ENCODE measurements around the gene AGPS.
A peak's percentile ranks its signal among the peaks of the same experiment; 100 is the strongest.
"Not testable (repeated sequence)": the region's sequence is repeated elsewhere in the genome, so short reads cannot be mapped to it uniquely, and the experiment has no call there.

AGPS gene

GRCh38 chr2:177385151-177385550 lies 7.4 kb upstream of the AGPS start:
- no peak for DNase-seq (ENCODE audit: low spot score)

- DNase-seq (ENCODE audit: low spot score), result no peak
Measured at GRCh38 chr2:177391822-177392372, 676 bp upstream of the AGPS start.

DNA sequence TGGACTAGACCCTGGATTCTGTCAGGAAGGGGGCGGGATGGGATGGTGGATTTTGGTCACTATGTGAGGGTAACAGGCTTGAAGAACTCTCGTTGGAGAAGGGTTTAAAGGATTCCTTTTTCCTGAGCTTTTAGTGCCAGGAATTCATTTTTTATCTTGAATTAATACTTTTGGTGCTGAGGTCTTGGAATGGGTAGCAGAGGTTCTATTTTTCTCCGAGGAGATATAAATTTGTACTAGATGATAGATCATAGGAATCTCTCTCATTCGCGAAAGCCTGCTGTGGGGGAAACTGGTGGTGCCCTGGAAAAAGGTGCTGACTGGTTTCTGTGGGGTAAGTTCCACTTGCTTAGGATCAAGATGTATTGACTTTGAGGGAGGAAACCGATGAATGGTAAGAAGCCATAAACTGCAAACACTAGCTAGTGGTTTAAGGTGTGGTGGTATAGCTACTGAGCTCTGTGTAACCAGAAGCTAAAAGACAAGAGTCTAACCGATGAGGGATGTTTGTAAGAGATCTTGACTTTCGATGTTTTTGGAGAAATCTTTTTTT lies 706 bp downstream of the AGPS start:
- DNase-seq (ENCODE audit: low spot score), result peak; percentile 8

DNA sequence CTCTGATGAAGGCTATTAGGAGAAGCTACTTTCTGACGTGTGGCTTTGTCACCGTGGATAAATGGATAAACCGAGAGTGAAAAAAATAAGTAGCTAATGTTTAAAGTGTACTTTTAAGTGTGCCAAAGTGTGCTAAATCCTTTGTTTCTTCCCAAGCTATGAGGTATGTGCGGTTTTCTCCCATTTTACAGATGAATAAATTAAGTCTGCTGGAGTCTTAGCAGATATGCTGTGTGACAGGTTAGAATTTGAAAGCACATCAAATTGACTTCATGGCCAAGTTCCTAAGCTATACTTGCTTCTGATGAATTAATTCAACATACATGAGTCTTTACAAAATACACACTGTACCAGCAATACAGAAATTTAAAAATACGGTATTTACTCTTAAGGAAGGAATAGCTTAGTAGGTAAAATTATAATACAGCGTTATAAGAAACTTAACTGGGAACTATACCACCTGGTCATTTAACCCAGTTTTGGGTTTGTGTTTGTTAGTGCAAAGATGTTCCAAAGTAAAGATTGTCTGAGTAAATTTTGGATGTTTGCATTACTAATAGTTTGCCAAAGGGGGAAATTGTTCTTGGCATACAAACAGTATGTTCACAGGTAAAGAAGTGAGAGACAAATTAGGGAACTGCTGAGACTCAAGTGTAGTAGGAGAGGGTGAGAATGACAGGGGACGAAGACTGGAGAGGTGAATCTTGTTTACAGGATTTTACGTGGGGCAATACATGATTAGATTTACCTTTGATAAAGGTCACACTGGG lies 1.4 kb downstream of the AGPS start:
- no peak for DNase-seq (ENCODE audit: low spot score)

- DNase-seq (ENCODE audit: low spot score), result no peak
Measured at GRCh38 chr2:177394594-177394973, 2.0 kb downstream of the AGPS start.

DNA sequence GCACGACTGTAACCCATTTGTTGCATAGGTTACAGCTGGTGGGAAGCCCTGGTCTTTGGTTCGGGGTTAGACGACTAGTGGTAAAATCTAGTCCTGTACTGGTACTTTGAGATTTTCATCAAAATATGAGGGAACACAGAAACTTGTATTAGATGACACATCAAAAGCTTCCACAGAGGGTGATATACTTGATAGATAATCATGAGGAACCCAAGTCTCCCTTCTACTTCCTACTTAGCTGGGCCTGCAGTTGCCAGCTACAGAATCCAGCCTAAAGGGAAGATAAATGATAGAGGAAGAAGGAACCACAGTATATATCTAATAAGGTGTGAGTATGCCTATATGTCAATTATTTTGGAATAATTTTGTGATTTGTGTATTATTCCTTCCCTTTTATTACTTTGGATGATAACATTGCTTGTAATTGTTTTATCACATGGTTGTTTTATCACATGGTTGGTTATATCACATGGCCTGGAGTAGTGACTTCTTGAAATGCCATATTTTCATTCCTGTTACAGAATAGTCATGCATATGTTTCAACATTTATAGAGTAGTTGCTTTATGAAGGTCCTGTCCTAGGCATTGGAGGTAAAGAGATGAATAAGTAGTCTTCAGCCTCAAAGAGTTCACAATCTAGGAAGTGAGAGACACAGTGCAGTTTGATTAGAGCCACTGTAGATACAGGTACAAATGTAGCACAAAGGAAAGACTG lies 2.9 kb downstream of the AGPS start:
- no peak for DNase-seq (ENCODE audit: low spot score)

DNA sequence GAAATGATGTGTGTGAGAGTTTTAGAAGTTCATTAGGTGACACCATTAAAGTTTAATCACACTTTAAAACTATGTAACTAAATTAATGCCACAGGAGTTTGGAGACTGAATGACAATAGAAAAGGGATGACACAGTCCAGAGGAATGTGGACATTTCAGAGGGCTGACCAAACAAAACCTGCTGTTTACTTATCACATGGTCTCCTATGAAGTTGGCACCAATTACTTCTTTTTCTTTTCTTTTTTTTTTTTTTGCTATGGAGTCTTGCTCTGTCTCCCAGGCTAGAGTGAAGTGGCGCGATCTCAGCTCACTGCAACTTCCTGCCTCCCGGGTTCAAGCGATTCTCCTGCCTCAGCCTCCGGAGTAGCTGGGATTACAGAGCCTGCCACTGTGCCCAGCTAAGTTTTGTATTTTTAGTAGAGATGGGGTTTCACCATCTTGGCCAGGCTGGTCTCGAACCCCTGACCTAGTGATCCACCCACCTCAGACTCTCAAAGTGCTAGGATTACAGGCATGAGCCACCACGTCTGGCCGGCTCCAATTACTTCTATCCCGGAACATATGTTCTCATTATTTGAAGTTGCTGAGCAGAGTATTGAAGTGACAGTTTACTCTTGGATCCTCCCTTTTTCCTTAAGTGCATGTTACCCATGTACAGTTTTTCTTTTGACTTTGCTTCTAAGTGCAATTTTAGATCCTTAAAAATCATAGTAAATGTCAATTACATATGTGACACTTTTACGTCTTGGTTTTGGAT lies 4.3 kb downstream of the AGPS start:
- DNase-seq (ENCODE audit: low spot score), result no peak

GRCh38 chr2:177397481-177398289 lies 5.1 kb downstream of the AGPS start:
- no peak for DNase-seq (ENCODE audit: low spot score)

- no peak for DNase-seq (ENCODE audit: low spot score)
Measured at GRCh38 chr2:177398290-177398683, 5.7 kb downstream of the AGPS start.

DNA sequence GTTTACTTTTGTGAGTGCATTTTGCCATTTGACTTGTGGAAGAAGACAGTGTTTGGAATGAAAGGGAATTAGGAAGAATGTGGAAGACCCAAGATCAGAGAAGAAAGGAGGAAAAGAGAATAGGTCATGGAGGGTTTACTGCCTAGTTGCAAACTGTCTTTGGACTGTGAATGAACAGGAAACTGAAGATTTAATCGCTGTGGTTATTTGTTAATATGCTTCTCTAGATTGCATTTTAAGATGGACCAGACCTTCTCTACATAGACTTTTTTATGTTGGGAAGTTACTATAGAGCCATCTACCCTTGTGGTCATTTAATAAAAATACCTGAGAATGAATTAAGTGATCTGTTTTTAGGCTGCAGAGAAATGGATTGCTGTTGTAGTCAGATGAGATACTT lies 6.2 kb downstream of the AGPS start:
- DNase-seq (ENCODE audit: low spot score), result no peak

DNA sequence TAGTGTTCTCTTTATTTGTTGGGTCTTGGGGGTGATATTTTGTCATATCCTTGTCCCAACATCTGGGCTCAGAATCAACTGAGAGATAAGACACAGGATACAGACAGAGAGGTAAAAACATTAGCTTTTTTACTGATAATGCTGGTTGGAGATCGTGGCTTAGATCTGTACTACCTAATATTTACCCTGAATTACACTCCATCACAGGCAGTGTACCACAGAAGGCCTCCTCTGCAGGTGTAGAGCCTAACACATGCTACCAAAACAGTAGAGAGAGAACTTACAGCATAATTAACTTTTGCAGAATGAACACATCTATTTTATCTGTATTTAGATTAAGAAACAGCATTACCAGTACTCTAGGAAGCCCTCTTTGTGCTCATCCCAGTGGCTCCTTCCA lies 6.8 kb downstream of the AGPS start:
- no peak for DNase-seq (ENCODE audit: low spot score)

- no peak for DNase-seq (ENCODE audit: low spot score)
Measured at GRCh38 chr2:177400337-177400923, 7.9 kb downstream of the AGPS start.

DNA sequence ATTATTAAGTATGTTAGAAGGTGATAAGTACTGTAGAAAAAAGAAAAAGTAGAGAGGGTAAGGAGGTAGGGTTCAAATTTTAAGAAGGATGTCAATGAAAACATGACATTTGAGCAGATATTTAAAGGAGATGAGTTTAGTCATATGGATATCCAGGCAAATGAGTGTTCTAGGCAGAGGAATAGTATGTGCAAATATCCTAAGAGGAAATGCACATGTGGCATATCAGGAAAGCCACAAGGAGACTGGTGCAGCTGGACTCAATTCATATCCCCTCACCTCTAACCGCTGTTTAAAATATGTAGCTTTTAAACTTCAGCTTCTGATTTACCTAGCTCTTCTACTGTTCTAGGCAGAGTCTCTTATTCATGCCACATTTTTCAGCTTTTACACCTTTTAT lies 9.5 kb downstream of the AGPS start:
- no peak for DNase-seq (ENCODE audit: low spot score)

DNA sequence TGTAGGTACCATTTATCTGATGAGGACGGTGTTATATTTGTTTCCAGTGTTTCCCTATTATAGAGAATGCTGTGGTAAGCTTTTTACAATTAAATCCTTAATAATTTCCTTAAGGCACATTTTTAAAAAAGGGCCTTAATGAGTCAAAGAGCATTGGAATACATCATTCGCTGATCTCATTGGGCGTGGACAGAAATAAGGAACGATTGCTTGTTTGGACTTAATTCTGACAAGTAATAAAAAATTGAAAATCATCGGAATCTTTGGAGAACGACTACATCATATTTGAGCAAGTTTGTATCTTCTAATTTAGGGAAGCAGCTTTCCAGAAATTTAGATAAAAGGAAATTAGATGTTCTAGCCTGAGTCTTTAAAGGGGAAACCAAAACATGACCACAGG lies 11.3 kb downstream of the AGPS start:
- no peak for DNase-seq (ENCODE audit: low spot score)

GRCh38 chr2:177404243-177404642 lies 11.7 kb downstream of the AGPS start:
- no peak for DNase-seq (ENCODE audit: low spot score)

DNA sequence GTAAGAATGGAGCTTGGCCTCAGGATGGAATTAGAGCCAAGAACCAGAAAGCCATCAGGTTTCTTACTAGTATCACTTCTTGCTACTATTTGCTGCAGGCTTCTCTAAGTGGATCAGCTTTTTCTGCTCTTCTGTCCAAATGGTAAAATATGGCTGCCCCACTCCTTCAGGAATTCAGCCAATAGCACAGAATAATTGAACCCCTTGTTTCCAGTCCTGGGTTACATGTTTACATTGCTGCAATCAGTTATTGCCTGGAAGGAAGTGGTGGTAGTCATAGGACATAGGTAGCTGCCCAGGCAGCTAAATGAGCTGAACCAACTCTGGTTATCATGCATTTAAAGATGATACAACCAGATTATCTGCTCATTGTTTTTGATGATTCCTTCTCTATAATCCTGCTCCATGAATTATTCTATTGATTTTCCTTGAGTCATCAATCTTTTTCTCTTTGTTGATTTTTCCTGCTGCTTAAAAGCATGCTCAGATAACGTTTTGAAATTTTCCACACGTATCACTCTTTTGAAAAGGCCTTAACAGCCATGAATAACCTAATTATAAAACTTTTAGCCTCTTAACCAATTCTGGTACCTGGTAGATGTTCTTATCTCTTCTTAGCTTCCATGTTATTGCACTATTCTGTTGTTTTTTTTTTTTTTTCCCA lies 12.6 kb downstream of the AGPS start:
- no peak for DNase-seq (ENCODE audit: low spot score)

DNA sequence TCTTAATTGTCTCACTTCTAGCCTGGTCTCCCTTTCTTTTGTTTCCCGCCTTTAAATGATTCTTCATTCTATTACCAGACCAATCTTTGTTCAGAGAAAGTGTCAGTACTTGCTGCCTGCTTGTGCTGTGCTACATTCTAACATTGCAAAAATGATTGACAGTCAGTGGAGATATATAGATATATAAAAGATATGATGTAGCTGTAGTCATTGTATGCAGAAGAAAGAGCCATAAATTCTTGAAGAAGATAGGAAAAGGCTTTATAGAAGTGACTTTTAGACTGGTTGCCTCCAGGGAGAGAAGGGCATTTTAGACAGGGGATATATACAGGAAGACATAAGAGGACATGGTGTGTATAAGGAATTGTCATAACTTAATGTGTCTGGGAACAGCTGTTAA lies 13.6 kb downstream of the AGPS start:
- DNase-seq (ENCODE audit: low spot score), result no peak

DNA sequence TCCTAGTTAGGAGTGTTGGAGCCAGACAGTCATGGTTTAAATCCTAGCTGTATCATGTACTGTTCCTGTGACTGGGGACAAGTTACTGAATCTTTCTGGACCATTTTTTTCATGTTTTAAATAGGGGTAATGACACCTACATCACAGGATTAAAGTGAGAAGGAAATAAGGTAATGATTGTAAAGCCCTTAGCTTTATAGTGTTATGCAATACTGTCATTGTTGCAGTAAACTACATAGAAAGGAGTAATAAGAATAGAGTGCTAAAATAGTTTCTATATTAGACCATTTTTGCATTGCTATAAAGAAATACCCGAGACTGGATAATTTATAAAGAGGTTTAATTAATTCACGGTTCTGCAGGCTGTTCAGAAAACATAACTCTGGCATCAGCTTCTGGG lies 14.5 kb downstream of the AGPS start:
- no peak for DNase-seq (ENCODE audit: low spot score)

DNA sequence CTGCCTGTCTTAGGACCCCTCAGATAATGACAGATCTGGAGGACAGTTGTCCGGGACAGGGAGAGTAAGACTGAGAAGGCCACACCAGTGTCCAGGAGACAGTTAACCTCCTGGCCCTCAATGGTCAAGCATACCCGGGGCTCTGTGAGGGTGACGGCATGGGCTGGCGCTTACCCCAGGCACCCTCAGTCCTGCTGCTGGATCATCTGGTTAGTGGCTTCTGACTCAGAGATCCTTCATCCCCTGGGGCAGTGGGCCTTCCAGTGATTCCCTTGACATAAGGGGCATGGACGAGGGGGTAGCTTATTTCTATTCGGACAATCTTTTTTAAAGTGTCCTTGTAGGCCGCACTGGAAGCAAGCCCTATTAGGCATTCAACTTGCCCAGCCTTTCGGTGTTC lies 18.1 kb downstream of the AGPS start:
- not testable (repeated sequence) for DNase-seq (ENCODE audit: low spot score)

GRCh38 chr2:177413703-177414102 lies 21.1 kb downstream of the AGPS start:
- DNase-seq (ENCODE audit: low spot score), result no peak

DNA sequence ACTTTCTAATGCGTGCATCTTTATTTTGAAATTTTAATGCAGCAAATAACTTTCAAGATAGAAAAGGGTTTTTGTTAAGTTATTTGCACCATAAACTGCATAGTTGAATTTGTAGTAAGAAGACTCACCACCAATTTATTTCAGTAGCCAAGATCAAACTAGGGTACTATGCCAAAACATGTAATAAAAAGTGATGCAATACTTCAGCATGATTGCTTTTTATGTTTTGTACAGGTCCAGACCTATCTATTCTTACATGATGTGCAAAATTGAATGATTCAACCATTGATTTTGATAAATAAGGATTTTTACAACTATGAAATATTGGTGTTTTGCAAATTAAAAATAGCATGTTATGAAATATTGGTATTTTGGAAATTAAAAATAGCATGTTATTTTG lies 26.7 kb downstream of the AGPS start:
- no peak for DNase-seq (ENCODE audit: low spot score)

Measured in putamen (tissue), 1 donor.